GM21619 (cell line): ENCODE measurements around the gene CHL1.

Experiments
- ATAC-seq: cut with Tn5 transposase; IDR thresholded peaks from one replicate; pipeline ENCODE4 v1.9.1; 2021; ENCODE audit not compliant: unreplicated experiment

The CHL1 gene

GRCh38 chr3:330494-331115 is 134.0 kb downstream of the CHL1 start:
- ATAC-seq = no peak

- ATAC-seq = no peak
Observed at GRCh38 chr3:331881-332280, 135.3 kb downstream of the CHL1 start.

GRCh38 chr3:332701-333100 is 136.1 kb downstream of the CHL1 start:
- no peak for ATAC-seq

GRCh38 chr3:335240-335639 is 138.7 kb downstream of the CHL1 start:
- ATAC-seq = no peak

- no peak for ATAC-seq
Observed at GRCh38 chr3:339351-339750, 142.8 kb downstream of the CHL1 start.

- ATAC-seq = no peak
Observed at GRCh38 chr3:341998-342397, 145.4 kb downstream of the CHL1 start.

GRCh38 chr3:346186-346585 is 149.6 kb downstream of the CHL1 start:
- ATAC-seq = no peak

GRCh38 chr3:347581-347980 is 151.0 kb downstream of the CHL1 start:
- ATAC-seq = no peak

GRCh38 chr3:350871-351371 is 154.4 kb downstream of the CHL1 start:
- ATAC-seq = no peak

- no peak for ATAC-seq
Observed at GRCh38 chr3:352599-352998, 156.0 kb downstream of the CHL1 start.

- ATAC-seq = no peak
Observed at GRCh38 chr3:353191-353739, 156.7 kb downstream of the CHL1 start.

GRCh38 chr3:354432-354831 is 157.9 kb downstream of the CHL1 start:
- ATAC-seq = peak; percentile 69

GRCh38 chr3:355622-356021 is 159.1 kb downstream of the CHL1 start:
- ATAC-seq = peak; percentile 47

- ATAC-seq = no peak
Observed at GRCh38 chr3:356952-357351, 160.4 kb downstream of the CHL1 start.

- peak; percentile 57 for ATAC-seq
Observed at GRCh38 chr3:359672-360071, 163.1 kb downstream of the CHL1 start.

GRCh38 chr3:362681-363338 is 166.2 kb downstream of the CHL1 start:
- ATAC-seq = no peak

GRCh38 chr3:364287-364686 is 167.7 kb downstream of the CHL1 start:
- no peak for ATAC-seq

GRCh38 chr3:365268-365667 is 168.7 kb downstream of the CHL1 start:
- peak; percentile 75 for ATAC-seq

- ATAC-seq = peak; percentile 63
Observed at GRCh38 chr3:366253-366652, 169.7 kb downstream of the CHL1 start.

GRCh38 chr3:373193-373779 is 176.7 kb downstream of the CHL1 start:
- ATAC-seq = no peak

- no peak for ATAC-seq
Observed at GRCh38 chr3:374459-374858, 177.9 kb downstream of the CHL1 start.

- peak; percentile 82 for ATAC-seq
Observed at GRCh38 chr3:377158-377561, 180.6 kb downstream of the CHL1 start.
